Renal cortex interstitium (tissue), 11 donors: ENCODE data around the gene POLDIP3. TPM values are rescaled to one million over a fixed set of nuclear protein-coding genes. Genes with fewer than 3 reads are reported as not detected.

Experiments used
- DNase-seq, 11 donors: peaks; one replicate each; pipeline ENCODE4 v3.0.0-alpha.2; 2013; ENCODE audit warnings: low read depth in 9 of 11, low spot score in 4 of 11; ENCODE audit errors: extremely low read depth in 1 of 11
- polyA plus RNA-seq, 3 donors: library from polyadenylated mRNA; unstranded; fragments of 120-200 nt; gene quantifications; one replicate each; pipeline ENCODE4 v1.2.1, GENCODE V29; 2013; ENCODE audit not compliant: insufficient read length in 3 of 3

POLDIP3 gene
- polyA plus RNA-seq, 3 donors, result 101 to 118 (median 115) TPM

GRCh38 chr22:42645938-42646568 lies 31.4 kb upstream of the POLDIP3 start:
- DNase-seq, result no peak

GRCh38 chr22:42645341-42645937 lies 30.8 kb upstream of the POLDIP3 start:
- no peak for DNase-seq

DNA sequence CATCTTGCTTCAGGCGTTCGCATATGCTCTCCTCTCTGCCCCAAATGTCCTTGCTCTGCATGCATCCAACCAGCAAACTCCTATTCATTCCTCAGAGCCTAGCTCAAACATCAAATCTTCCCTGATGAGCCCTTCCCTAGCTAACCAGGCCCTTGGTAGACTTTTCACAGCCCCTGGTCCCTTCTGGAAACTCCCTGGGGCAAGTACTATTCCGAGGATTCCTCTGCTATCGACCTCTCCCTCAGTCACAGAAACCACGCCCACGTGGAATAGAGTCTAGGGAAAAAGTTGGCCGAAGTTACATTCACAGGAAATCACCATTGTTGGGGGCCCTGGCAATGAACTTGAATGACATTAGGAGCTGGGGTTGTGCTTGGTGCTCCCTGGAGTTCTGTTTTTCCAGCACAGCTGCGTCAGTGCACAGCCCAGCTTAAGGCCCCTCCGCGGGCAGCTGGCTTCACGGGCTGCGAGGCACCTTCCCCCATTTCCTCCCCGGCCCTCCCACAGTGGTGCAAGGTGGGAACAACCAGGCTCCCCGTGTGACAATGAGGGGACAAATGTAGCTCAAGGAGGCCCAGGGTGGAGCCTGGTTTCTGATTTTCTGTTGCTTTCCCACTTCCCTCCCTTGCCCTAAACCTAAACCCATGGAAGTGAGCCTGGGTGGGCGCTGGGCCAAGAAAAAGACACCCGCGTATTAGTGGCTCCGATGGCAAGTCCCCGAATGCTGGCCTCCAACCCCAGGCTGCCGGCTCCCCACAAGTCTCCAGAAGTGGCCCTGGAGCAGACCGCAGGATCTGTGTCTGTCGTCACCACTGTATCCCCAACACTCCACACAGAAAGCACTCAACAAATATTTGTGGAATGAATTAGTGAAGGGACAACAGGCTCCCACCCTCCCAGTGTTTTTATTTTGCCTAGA lies 30.0 kb upstream of the POLDIP3 start:
- no peak for DNase-seq

- no peak for DNase-seq
Observed at GRCh38 chr22:42643634-42644421, 29.1 kb upstream of the POLDIP3 start.

- no peak for DNase-seq
Observed at GRCh38 chr22:42642806-42643633, 28.3 kb upstream of the POLDIP3 start.

- DNase-seq, result no peak
Observed at GRCh38 chr22:42641801-42642413, 27.2 kb upstream of the POLDIP3 start.

GRCh38 chr22:42639541-42640241 lies 25.0 kb upstream of the POLDIP3 start:
- DNase-seq, result no peak

DNA sequence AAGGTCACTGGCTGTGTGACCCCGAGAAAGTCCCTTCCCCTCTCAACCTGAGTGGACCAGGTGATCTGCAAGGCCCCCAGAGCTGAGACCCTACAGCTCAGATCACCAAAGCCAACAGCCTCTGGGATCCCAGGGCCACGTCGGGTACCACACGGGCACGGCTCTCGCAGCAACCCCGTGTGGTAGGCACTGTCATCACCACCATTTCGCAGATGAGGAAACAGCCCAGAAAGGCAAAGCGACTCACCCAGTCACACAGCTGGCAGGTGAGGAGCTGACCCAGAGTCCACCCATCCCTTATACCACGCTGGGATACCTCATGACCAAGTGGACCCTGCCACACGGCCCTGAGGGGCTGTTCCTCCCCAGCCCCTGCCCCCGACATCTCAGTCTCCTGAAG lies 22.9 kb upstream of the POLDIP3 start:
- no peak for DNase-seq

- DNase-seq, result no peak
Observed at GRCh38 chr22:42636506-42636905, 21.8 kb upstream of the POLDIP3 start.

DNA sequence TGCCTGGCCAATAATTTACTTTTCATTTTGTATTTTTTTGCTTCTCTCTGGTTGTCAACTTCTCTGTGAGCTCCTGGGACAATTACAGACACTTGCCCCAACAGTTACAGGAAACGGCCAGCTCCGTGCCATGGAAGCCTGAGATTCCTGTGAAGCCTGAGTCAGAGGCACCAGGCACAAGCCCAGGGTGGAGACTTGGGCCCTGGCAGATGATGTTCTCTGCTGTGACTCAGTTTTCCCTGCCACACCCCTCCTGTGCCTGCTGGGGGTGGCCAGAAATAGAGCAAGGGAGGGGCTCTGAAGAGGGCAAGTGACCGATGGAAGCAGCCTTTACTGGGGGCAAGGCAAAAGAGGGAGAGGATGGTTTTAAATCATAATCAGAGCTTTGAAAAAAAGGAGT lies 20.8 kb upstream of the POLDIP3 start:
- DNase-seq, result no peak

- no peak for DNase-seq
Observed at GRCh38 chr22:42633013-42633412, 18.3 kb upstream of the POLDIP3 start.

- DNase-seq, result no peak
Observed at GRCh38 chr22:42632096-42632495, 17.4 kb upstream of the POLDIP3 start.

GRCh38 chr22:42630901-42631602 lies 16.4 kb upstream of the POLDIP3 start:
- DNase-seq, result no peak

DNA sequence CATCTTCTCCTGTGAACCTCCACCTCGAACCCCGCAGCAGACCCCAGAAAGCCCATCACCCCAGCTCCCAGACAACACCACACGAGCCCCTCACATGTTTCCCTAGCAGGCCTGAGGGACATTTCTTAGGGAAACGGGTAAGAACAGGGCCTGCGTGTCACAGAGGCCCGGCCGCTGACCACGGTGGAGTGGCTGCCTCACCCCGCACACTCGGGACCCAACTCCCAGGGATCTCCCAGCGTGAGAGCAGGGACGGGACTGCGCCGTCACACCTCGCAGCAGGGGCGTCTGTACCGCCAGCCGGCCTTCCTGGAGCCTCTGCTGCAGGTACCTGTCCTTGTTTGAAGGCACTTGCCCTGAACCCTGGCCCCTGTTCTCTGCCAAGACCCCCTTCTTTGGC lies 15.5 kb upstream of the POLDIP3 start:
- DNase-seq, result no peak

- no peak for DNase-seq
Observed at GRCh38 chr22:42627981-42628380, 13.3 kb upstream of the POLDIP3 start.

DNA sequence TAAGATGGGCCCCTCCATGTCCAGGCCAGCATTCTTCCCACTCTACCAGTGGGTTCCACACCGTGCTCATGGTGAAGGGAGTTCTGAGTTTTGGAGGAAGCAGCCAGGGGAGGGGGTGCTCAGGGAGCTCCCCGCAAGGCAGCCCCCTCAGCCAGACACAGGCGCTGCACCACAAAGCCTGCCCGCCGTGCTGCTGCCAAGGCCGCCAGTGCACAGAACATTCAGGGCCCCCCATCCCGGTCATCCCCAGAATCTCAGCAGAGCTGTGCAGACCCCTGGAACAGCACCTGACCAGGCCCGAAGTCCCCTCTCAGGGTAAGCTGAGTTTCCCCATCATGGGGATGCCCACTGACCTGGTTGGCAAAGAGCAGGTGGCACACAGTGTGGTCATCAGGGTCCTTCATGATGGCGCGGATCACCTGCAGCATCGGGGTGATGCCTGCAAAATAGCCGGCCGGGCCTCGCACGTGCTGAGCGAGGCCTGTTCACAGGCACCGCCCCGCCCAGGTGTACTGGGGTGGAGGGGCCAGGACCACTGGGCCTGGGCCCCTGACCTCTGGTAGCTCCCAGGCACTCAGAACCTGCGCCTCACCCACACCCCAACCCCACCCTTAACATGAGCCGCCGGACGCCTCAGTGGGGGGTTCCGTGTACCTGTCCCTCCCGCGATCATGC lies 12.4 kb upstream of the POLDIP3 start:
- DNase-seq, result no peak
